ENCODE data around the gene DNAH17. TPM values are rescaled to one million over a fixed set of nuclear protein-coding genes. Genes with fewer than 3 reads are reported as not detected.

The DNAH17 gene
- polyA plus RNA-seq, 1 of the 3 experiments (the other 2 are of a cell fraction) = not detected

GRCh38 chr17:78426293-78426879 lies 150.8 kb downstream of the DNAH17 start:
- no peaks in the 10 kb centered on the region for H3K9me2 ChIP-seq
- H3K9me3 ChIP-seq = no peaks in the 10 kb centered on the region
- ChIA-PET POLR2A (interaction anchor here (0.6 kb wide), 1 partner anchor 202 kb away, joined by 3 read pairs; no protein-coding TSS in a partner anchor), CTCF (interaction anchor here (0.6 to 12.2 kb wide), 6 partner anchors 9 to 176 kb away, joined by 3 to 327 read pairs (median 6); partner anchors contain the start of gene SOCS3)
- peaks cover 7% of the 10 kb centered on the region; the same call in 1 of the 2 replicates for H3K79me2 ChIP-seq (ENCODE audit: insufficient read depth)
- H3K9ac ChIP-seq = no peak overlapping the region
- no peaks in the 10 kb centered on the region for H4K20me1 ChIP-seq (ENCODE audit: insufficient read depth)
- H3K27ac ChIP-seq (ENCODE audit: low read depth in 2 of 2, low read length in 1 of 2) = no peak overlapping the region
- WGBS (ENCODE audit: low lambda C conversion rate) = 91% methylated on average over 14 of the region's 22 CpGs
- no peak overlapping the region for H3K4me2 ChIP-seq
- no peak overlapping the region for H3K4me3 ChIP-seq (ENCODE audit: low read depth in 2 of 2, low read length in 1 of 2)
- no peaks in the 10 kb centered on the region for H3F3A ChIP-seq (replicated peaks; ENCODE audit: insufficient read depth)
- TF ChIP-seq ZBTB33 (IDR thresholded peaks at IDR 0.05; ENCODE audit: borderline replicate concordance, low read depth) (no peak), RCOR1 (IDR thresholded peaks at IDR 0.05; ENCODE audit: low read length) (no peak), PBX3 (IDR thresholded peaks at IDR 0.05) (no peak), CHD2 (IDR thresholded peaks at IDR 0.05; ENCODE audit: low read length, partially characterized antibody) (no peak), TEAD4 (IDR thresholded peaks at IDR 0.05; ENCODE audit: borderline replicate concordance, insufficient read depth) (no peak), MEF2A (IDR thresholded peaks at IDR 0.05; ENCODE audit: borderline replicate concordance, low read depth) (no peak), TAF1 (IDR thresholded peaks at IDR 0.05; ENCODE audit: borderline replicate concordance, low read depth, low read length) (no peak), USF2 (IDR thresholded peaks at IDR 0.05; ENCODE audit: borderline replicate concordance, low read depth, low read length) (no peak), SIN3A (IDR thresholded peaks at IDR 0.05; ENCODE audit: borderline replicate concordance, low read depth, low read length) (no peak), NRF1 (IDR thresholded peaks at IDR 0.05; ENCODE audit: low read depth, low read length) (no peak), ELF1 (IDR thresholded peaks at IDR 0.05) (no peak), CTCF (IDR thresholded peaks at IDR 0.05) (no peak), USF1 (IDR thresholded peaks at IDR 0.05; ENCODE audit: borderline replicate concordance, low read depth) (no peak), RAD21 (IDR thresholded peaks at IDR 0.05; ENCODE audit: low read length) (no peak), YY1 (IDR thresholded peaks at IDR 0.05; ENCODE audit: low read depth) (no peak), EZH2phosphoT487 (IDR thresholded peaks at IDR 0.05; ENCODE audit: borderline replicate concordance, low read depth) (no peak), EP300 (IDR thresholded peaks at IDR 0.05; ENCODE audit: borderline replicate concordance in 1 of 2, low read depth in 1 of 2, low read length in 1 of 2) (no peak), GATA2 (CRISPR knock-in tag; IDR thresholded peaks at IDR 0.05) (no peak), FOXM1 (IDR thresholded peaks at IDR 0.05; ENCODE audit: low read depth) (no peak)
- DNase-seq = no peak
- no peaks in the 10 kb centered on the region for H3K27me3 ChIP-seq (ENCODE audit: insufficient read depth)
- H3K36me3 ChIP-seq (replicated peaks in 1 of 2; ENCODE audit: control insufficient read depth in 1 of 2, insufficient read depth in 2 of 2, low read length in 1 of 2) = peaks cover 36 to 70% of the 10 kb centered on the region in 2 experiments
- H3K4me1 ChIP-seq (ENCODE audit: control insufficient read depth in 1 of 2, insufficient read depth in 2 of 2, low read depth in 1 of 2, low read length in 1 of 2) = no peaks in the 10 kb centered on the region
- H2AFZ ChIP-seq (ENCODE audit: low read depth) = no peak overlapping the region

Data from SK-N-SH (cell line).